Measurements from ENCODE around the gene RNF141. TPM values are rescaled to one million over a fixed set of nuclear protein-coding genes. Genes with fewer than 3 reads are reported as not detected.

Gene RNF141
- total and polyA plus RNA-seq, 2 of the 13 experiments (the other 11 are each of a cell fraction or from before 2014, with no cell fraction given), result 9.3 to 22.4 TPM

GRCh38 chr11:10540546-10540914, 457 bp downstream of the RNF141 start (continued):
- TF ChIP-seq ZUFSP (CRISPR knock-in tag; IDR thresholded peaks at IDR 0.05; ENCODE audit: borderline replicate concordance) (no peak), ZBTB10 (CRISPR knock-in tag; IDR thresholded peaks at IDR 0.05; ENCODE audit: borderline replicate concordance) (0 out of 2 replicates have a peak, but pooled peaks have one; percentile 15), HNF1A (IDR thresholded peaks at IDR 0.05; ENCODE audit: low read depth) (no peak), HNF1A (CRISPR knock-in tag; IDR thresholded peaks at IDR 0.05; ENCODE audit: borderline replicate concordance) (no peak), NR2F2 (IDR thresholded peaks at IDR 0.05; ENCODE audit: borderline replicate concordance, low read depth) (no peak), TMF1 (CRISPR knock-in tag; IDR thresholded peaks at IDR 0.05; ENCODE audit: low read depth) (no peak), ZNF180 (CRISPR knock-in tag; IDR thresholded peaks at IDR 0.05; ENCODE audit: borderline replicate concordance, low read depth) (no peak), STAT6 (CRISPR knock-in tag; IDR thresholded peaks at IDR 0.05; ENCODE audit: borderline replicate concordance) (no peak), THAP11 (CRISPR knock-in tag; IDR thresholded peaks at IDR 0.05) (no peak), XBP1 (CRISPR knock-in tag; IDR thresholded peaks at IDR 0.05) (peak; percentile 38; the same call in 1 of the 2 replicates), MLLT10 (CRISPR knock-in tag; IDR thresholded peaks at IDR 0.05) (no peak), NR3C1 (CRISPR knock-in tag; IDR thresholded peaks at IDR 0.05) (no peak), DNMT3B (CRISPR knock-in tag; conservative IDR thresholded peaks at IDR 0.05) (no peak), DPF2 (CRISPR knock-in tag; IDR thresholded peaks at IDR 0.05; ENCODE audit: borderline replicate concordance, low read depth) (no peak), KDM4B (CRISPR knock-in tag; IDR thresholded peaks at IDR 0.05) (peak; percentile 3; the same call in 1 of the 2 replicates), ZNF691 (CRISPR knock-in tag; IDR thresholded peaks at IDR 0.05; ENCODE audit: borderline replicate concordance, low read depth) (0 out of 2 replicates have a peak, but pooled peaks have one; percentile 3), ZNF251 (CRISPR knock-in tag; IDR thresholded peaks at IDR 0.05) (no peak), NFIB (CRISPR knock-in tag; IDR thresholded peaks at IDR 0.05; ENCODE audit: borderline replicate concordance) (no peak)
